ENCODE results near the gene EIF1.

- TF ChIP-seq EZH2 (IDR thresholded peaks at IDR 0.05) (no peak), YY1 (IDR thresholded peaks at IDR 0.05; ENCODE audit: extremely low read depth, insufficient replicate concordance, low read depth, low read length) (no peak), CTCF (IDR thresholded peaks at IDR 0.05 in 2 of 3, conservative IDR thresholded peaks at IDR 0.05 in 1 of 3; ENCODE audit: borderline replicate concordance in 1 of 3, insufficient read depth in 1 of 3, low read depth in 2 of 3, low read length in 2 of 3) (no peak), SIN3A (IDR thresholded peaks at IDR 0.05; ENCODE audit: low read depth) (no peak), SP1 (IDR thresholded peaks at IDR 0.05; ENCODE audit: low read depth) (no peak), CBX3 (IDR thresholded peaks at IDR 0.05; ENCODE audit: low read depth) (no peak), POLR2A (IDR thresholded peaks at IDR 0.05; ENCODE audit: borderline replicate concordance, extremely low read depth, insufficient read depth, insufficient read length) (no peak), RAD21 (IDR thresholded peaks at IDR 0.05; ENCODE audit: low read depth) (no peak), POLR2AphosphoS5 (IDR thresholded peaks at IDR 0.05; ENCODE audit: low read depth, low read length) (no peak), ZFX (IDR thresholded peaks at IDR 0.05) (no peak), EZH2phosphoT487 (IDR thresholded peaks at IDR 0.05; ENCODE audit: borderline replicate concordance) (no peak), ZNF274 (IDR thresholded peaks at IDR 0.05; ENCODE audit: low read depth, low read length) (no peak)
These were observed 6.9 kb upstream of the EIF1 start for GRCh38 chr17:41681776-41682175.

Measured in HCT116 (cell line).